H1 (cell line): ENCODE measurements around the gene P3H3. TPM values are rescaled to one million over a fixed set of nuclear protein-coding genes. Genes with fewer than 3 reads are reported as not detected.

ENCODE experiments used
- BACH1 ChIP-seq: IDR thresholded peaks from 2 replicates; pipeline ENCODE4 v1.6.1; 2012; ENCODE audit warnings: low read length, improper control_type of control experiment
- CEBPB ChIP-seq: IDR thresholded peaks from 2 replicates; pipeline ENCODE4 v1.6.1; 2012; ENCODE audit warnings: low read depth, low read length
- GTF2F1 ChIP-seq: IDR thresholded peaks from 2 replicates; pipeline ENCODE4 v1.6.1; 2012; ENCODE audit warnings: low read depth, low read length, improper control_type of control experiment, borderline replicate concordance
- KDM1A ChIP-seq: fragments of 200-600, 300-600 bp; sonication (generic); IDR thresholded peaks from 2 replicates; pipeline ENCODE4 v1.7.1; 2016; ENCODE audit warnings: mild to moderate bottlenecking, low read length, borderline replicate concordance
- NANOG ChIP-seq: IDR thresholded peaks from 2 replicates; pipeline ENCODE4 v1.6.1; 2011; ENCODE audit warnings: low read length, low read depth, mild to moderate bottlenecking, inconsistent platforms; ENCODE audit not compliant: insufficient read depth, poor library complexity, severe bottlenecking
- TBP ChIP-seq: IDR thresholded peaks from 2 replicates; pipeline ENCODE4 v1.6.1; 2011; ENCODE audit warnings: low read depth, low read length, improper control_type of control experiment
- polyA plus RNA-seq, 7 experiments: library from polyadenylated mRNA; depleted of rRNA in 3 of 7; stranded (reverse) in 5 of 7; unstranded in 2 of 7; fragments of >200 nt in 5 of 7; fragments of 200-250 nt in 2 of 7; gene quantifications; 1 replicate in 5 of 7; 2 replicates in 1 of 7; 4 replicates in 1 of 7; pipeline versions ENCODE4 v1.2.1 to v1.2.3, GENCODE V29; 2011 to 2013; ENCODE audit warnings: missing spikeins in 2 of 7, mixed read lengths in 2 of 7
- total RNA-seq: library from RNA; stranded (reverse); fragmentation: NEBNext Ultra II Directional; extraction: Animal tissue kit (Norgen Biotek cat#: 25700); gene quantifications from 2 replicates; pipeline ENCODE4 v1.2.1, GENCODE V29; 2021
- TF ChIP-seq, protein P1 (sequence below): fragments of 300-600 bp; sonication (generic); IDR thresholded peaks from 2 replicates; pipeline ENCODE4 v1.7.1; 2012; ENCODE audit warnings: low read length, moderate library complexity, mild to moderate bottlenecking, inconsistent platforms; ENCODE audit not compliant: insufficient replicate concordance
- TF ChIP-seq, protein P2 (sequence below), 3 experiments: IDR thresholded peaks; 1 replicate in 2 of 3; 2 replicates in 1 of 3; pipeline versions ENCODE4 v1.5.1 to v1.6.1; 2011; ENCODE audit warnings: low read length in 3 of 3, mild to moderate bottlenecking in 3 of 3, inconsistent platforms in 2 of 3, low read depth in 1 of 3, moderate library complexity in 1 of 3; ENCODE audit not compliant: insufficient read depth in 1 of 3; ENCODE audit errors: control extremely low read depth in 1 of 3

Gene P3H3
- total and polyA plus RNA-seq, 2 of the 8 experiments (the other 6 are each of a cell fraction or from before 2014, with no cell fraction given), result 22.9 to 43.5 TPM

DNA sequence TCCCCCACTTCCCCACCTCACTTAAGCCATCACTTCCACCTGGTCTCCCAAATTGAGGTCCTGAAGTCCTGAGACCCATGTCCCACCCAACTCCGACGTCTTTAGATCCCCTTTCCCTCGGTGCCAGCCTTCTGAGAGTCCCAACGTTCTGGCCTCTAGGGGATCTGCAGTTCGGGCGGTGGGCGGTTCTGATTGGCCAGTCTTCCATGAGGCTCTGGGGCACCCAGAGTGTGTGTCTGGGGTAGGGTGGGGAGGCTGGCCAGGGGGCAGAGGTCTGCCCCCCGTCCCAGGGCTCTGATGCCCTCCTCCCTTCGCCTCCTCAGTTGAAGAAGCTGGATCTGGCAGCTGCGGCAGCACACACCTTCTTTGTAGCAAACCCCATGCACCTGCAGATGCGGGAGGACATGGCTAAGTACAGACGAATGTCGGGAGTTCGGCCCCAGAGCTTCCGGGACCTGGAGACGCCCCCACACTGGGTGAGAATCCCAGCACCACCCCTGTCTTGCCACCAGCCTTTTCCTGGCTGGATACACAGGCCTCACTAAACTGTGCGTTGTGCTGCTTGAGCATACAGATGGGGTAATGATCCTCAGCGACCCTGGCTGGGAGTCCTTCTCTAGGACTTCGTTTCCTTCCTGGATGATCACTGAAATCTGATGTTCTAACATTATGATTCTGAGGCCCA, 1.5 kb downstream of the P3H3 start (continued):
- TF ChIP-seq, protein P1, sequence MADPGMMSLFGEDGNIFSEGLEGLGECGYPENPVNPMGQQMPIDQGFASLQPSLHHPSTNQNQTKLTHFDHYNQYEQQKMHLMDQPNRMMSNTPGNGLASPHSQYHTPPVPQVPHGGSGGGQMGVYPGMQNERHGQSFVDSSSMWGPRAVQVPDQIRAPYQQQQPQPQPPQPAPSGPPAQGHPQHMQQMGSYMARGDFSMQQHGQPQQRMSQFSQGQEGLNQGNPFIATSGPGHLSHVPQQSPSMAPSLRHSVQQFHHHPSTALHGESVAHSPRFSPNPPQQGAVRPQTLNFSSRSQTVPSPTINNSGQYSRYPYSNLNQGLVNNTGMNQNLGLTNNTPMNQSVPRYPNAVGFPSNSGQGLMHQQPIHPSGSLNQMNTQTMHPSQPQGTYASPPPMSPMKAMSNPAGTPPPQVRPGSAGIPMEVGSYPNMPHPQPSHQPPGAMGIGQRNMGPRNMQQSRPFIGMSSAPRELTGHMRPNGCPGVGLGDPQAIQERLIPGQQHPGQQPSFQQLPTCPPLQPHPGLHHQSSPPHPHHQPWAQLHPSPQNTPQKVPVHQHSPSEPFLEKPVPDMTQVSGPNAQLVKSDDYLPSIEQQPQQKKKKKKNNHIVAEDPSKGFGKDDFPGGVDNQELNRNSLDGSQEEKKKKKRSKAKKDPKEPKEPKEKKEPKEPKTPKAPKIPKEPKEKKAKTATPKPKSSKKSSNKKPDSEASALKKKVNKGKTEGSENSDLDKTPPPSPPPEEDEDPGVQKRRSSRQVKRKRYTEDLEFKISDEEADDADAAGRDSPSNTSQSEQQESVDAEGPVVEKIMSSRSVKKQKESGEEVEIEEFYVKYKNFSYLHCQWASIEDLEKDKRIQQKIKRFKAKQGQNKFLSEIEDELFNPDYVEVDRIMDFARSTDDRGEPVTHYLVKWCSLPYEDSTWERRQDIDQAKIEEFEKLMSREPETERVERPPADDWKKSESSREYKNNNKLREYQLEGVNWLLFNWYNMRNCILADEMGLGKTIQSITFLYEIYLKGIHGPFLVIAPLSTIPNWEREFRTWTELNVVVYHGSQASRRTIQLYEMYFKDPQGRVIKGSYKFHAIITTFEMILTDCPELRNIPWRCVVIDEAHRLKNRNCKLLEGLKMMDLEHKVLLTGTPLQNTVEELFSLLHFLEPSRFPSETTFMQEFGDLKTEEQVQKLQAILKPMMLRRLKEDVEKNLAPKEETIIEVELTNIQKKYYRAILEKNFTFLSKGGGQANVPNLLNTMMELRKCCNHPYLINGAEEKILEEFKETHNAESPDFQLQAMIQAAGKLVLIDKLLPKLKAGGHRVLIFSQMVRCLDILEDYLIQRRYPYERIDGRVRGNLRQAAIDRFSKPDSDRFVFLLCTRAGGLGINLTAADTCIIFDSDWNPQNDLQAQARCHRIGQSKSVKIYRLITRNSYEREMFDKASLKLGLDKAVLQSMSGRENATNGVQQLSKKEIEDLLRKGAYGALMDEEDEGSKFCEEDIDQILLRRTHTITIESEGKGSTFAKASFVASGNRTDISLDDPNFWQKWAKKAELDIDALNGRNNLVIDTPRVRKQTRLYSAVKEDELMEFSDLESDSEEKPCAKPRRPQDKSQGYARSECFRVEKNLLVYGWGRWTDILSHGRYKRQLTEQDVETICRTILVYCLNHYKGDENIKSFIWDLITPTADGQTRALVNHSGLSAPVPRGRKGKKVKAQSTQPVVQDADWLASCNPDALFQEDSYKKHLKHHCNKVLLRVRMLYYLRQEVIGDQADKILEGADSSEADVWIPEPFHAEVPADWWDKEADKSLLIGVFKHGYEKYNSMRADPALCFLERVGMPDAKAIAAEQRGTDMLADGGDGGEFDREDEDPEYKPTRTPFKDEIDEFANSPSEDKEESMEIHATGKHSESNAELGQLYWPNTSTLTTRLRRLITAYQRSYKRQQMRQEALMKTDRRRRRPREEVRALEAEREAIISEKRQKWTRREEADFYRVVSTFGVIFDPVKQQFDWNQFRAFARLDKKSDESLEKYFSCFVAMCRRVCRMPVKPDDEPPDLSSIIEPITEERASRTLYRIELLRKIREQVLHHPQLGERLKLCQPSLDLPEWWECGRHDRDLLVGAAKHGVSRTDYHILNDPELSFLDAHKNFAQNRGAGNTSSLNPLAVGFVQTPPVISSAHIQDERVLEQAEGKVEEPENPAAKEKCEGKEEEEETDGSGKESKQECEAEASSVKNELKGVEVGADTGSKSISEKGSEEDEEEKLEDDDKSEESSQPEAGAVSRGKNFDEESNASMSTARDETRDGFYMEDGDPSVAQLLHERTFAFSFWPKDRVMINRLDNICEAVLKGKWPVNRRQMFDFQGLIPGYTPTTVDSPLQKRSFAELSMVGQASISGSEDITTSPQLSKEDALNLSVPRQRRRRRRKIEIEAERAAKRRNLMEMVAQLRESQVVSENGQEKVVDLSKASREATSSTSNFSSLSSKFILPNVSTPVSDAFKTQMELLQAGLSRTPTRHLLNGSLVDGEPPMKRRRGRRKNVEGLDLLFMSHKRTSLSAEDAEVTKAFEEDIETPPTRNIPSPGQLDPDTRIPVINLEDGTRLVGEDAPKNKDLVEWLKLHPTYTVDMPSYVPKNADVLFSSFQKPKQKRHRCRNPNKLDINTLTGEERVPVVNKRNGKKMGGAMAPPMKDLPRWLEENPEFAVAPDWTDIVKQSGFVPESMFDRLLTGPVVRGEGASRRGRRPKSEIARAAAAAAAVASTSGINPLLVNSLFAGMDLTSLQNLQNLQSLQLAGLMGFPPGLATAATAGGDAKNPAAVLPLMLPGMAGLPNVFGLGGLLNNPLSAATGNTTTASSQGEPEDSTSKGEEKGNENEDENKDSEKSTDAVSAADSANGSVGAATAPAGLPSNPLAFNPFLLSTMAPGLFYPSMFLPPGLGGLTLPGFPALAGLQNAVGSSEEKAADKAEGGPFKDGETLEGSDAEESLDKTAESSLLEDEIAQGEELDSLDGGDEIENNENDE, result no peak
- no peak for TF ChIP-seq TBP
- no peak for TF ChIP-seq GTF2F1
- TF ChIP-seq BACH1, result no peak
- TF ChIP-seq NANOG, result no peak
- no peak for TF ChIP-seq CEBPB
- no peak for TF ChIP-seq KDM1A
- TF ChIP-seq, protein P2, sequence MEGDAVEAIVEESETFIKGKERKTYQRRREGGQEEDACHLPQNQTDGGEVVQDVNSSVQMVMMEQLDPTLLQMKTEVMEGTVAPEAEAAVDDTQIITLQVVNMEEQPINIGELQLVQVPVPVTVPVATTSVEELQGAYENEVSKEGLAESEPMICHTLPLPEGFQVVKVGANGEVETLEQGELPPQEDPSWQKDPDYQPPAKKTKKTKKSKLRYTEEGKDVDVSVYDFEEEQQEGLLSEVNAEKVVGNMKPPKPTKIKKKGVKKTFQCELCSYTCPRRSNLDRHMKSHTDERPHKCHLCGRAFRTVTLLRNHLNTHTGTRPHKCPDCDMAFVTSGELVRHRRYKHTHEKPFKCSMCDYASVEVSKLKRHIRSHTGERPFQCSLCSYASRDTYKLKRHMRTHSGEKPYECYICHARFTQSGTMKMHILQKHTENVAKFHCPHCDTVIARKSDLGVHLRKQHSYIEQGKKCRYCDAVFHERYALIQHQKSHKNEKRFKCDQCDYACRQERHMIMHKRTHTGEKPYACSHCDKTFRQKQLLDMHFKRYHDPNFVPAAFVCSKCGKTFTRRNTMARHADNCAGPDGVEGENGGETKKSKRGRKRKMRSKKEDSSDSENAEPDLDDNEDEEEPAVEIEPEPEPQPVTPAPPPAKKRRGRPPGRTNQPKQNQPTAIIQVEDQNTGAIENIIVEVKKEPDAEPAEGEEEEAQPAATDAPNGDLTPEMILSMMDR (IDR thresholded peaks at IDR 0.05; ENCODE audit: control extremely low read depth in 1 of 3, insufficient read depth in 1 of 3, low read depth in 1 of 3, low read length in 3 of 3), result peak in 1 of 3 experiments; percentile 21; a peak in 1 of 4 replicates
